BLaER1 treated with 17β-estradiol and CSF1 and Interleukin-3, amounts not matched to agents 10 nM and 100 nM (cell line): Measurements from ENCODE around the gene LTBP3.
A peak's percentile ranks its signal among the peaks of the same experiment; 100 is the strongest.

Source experiments
- H3K27ac ChIP-seq, 11 experiments: shearing (Covaris generic); formaldehyde crosslinking; 2 replicates each; pipeline ENCODE4 v1.8.1; 2022
- H3K27me3 ChIP-seq, 11 experiments: shearing (Covaris generic); formaldehyde crosslinking; 2 replicates each; pipeline ENCODE4 v1.8.1; 2022
- H3K36me3 ChIP-seq, 11 experiments: shearing (Covaris generic); formaldehyde crosslinking; 2 replicates each; pipeline ENCODE4 v1.8.1; 2022
- H3K4me1 ChIP-seq, 10 experiments: shearing (Covaris generic); formaldehyde crosslinking; 2 replicates each; pipeline ENCODE4 v1.8.1; 2022
- H3K4me2 ChIP-seq, 11 experiments: shearing (Covaris generic); formaldehyde crosslinking; 2 replicates each; pipeline ENCODE4 v1.8.1; 2022
- H3K4me3 ChIP-seq, 10 experiments: shearing (Covaris generic); formaldehyde crosslinking; 2 replicates each; pipeline ENCODE4 v1.8.1; 2022
- H3K9ac ChIP-seq, 11 experiments: shearing (Covaris generic); formaldehyde crosslinking; 2 replicates each; pipeline ENCODE4 v1.8.1; 2022
- H3K9me3 ChIP-seq, 11 experiments: shearing (Covaris generic); formaldehyde crosslinking; replicated peaks in 1 of 11; 2 replicates each; pipeline ENCODE4 v1.8.1; 2022
- H4K20me1 ChIP-seq, 11 experiments: shearing (Covaris generic); formaldehyde crosslinking; 2 replicates each; pipeline ENCODE4 v1.8.1; 2022
- Cebpa-rat ChIP-seq, 11 experiments: shearing (Covaris generic); IDR thresholded peaks; 2 replicates each; pipeline ENCODE4 v1.8.1; 2022

LTBP3 gene

DNA sequence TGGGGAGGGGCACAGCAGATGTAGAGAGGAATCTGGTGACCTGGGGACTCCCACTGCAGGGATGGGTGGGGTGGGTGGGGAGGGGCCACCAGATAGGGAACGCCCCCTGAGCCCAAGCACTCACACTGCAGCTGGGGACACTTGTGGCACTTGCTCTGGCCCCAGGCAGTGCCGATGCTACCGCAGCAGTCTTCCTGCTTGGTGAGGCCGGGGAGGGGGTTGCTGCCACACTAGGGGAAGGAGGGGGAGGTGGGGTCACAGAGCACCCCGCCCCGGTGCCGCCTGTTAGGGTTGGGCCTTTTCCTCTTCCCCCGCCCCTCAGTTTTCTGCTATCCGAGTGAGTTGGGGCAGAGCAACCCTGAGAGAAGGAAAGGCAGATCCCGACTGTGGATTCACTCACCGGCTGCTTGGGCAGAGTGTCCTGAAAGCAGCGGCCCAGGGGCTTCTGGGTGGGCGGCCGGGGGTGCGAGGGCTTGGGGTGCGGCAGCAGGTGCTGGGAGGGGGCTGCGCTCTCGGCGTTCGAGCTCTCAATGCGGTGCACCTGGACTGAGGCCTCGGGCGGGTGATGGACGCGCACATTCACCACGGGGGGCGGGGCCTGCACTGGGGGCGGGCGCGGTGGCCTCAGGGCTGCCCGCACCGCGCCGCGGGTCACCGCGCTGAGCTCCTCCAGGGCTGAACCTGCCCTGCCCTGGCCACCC, 4.7 kb downstream of the LTBP3 start:
- H3K4me2 ChIP-seq = peak overlapping the region; percentile 89 to 100 (median 99)
- no peak for TF ChIP-seq Cebpa-rat (IDR thresholded peaks at IDR 0.05)
- H3K27ac ChIP-seq = peak overlapping the region in 10 of 11 experiments; percentile 37 to 93 (median 86); a peak in 19 of 22 replicates
- H3K4me3 ChIP-seq = peak overlapping the region in 8 of 10 experiments; percentile 8 to 75 (median 53); a peak in 15 of 20 replicates
- H3K9me3 ChIP-seq = no peaks in the 10 kb centered on the region
- no peaks in the 10 kb centered on the region for H3K27me3 ChIP-seq
- H3K36me3 ChIP-seq = peaks cover 7 to 43% (median 15%) of the 10 kb centered on the region in 11 experiments; a peak in 15 of 22 replicates
- H3K9ac ChIP-seq = peak overlapping the region; percentile 12 to 91 (median 86); a peak in 20 of 22 replicates
- peaks cover 68 to 85% (median 79%) of the 10 kb centered on the region in 10 experiments for H3K4me1 ChIP-seq
- peaks cover 0 to 33% (median 13%) of the 10 kb centered on the region in 11 experiments; a peak in 10 of 22 replicates for H4K20me1 ChIP-seq

DNA sequence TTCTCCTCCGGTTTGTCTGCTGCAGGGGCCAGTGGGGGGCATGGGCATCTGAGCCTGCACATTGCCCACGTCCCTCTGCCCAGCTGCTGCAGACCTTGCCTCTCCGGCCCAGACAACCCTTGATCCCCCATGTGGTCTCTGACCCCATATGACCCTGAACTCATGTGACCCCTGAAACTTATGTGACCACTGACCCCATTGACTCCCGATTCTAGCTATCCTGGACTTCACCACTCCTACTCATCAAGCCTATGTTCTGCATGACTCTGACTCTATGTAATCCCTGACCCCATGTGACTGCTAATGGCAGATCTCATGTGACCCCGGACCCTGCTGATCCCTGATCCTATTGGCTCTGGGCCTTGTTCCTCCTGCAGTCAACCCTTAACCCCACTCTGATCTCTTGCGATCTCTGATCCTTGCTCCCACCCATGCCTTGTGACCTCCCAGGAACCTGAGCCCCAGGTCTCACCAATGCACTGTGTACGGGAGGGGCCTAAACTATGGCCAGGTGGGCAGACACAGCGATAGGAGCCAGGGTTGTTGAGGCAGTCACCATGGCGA, 5.7 kb downstream of the LTBP3 start:
- peak overlapping the region in 8 of 11 experiments; percentile 32 to 74 (median 46); a peak in 13 of 22 replicates for H3K27ac ChIP-seq
- H3K4me3 ChIP-seq = no peak overlapping the region
- peak overlapping the region; percentile 61 to 100 (median 78) for H3K4me2 ChIP-seq
- H3K4me1 ChIP-seq = peaks cover 78 to 93% (median 89%) of the 10 kb centered on the region in 10 experiments
- H3K9ac ChIP-seq = peak overlapping the region in 7 of 11 experiments; percentile 8 to 64 (median 22); a peak in 9 of 22 replicates
- H3K36me3 ChIP-seq = peaks cover 7 to 51% (median 15%) of the 10 kb centered on the region in 11 experiments; a peak in 15 of 22 replicates
- H3K27me3 ChIP-seq = no peaks in the 10 kb centered on the region
- no peak for TF ChIP-seq Cebpa-rat (IDR thresholded peaks at IDR 0.05)
- H3K9me3 ChIP-seq = no peaks in the 10 kb centered on the region
- peaks cover 0 to 43% (median 13%) of the 10 kb centered on the region in 11 experiments; a peak in 13 of 22 replicates for H4K20me1 ChIP-seq

DNA sequence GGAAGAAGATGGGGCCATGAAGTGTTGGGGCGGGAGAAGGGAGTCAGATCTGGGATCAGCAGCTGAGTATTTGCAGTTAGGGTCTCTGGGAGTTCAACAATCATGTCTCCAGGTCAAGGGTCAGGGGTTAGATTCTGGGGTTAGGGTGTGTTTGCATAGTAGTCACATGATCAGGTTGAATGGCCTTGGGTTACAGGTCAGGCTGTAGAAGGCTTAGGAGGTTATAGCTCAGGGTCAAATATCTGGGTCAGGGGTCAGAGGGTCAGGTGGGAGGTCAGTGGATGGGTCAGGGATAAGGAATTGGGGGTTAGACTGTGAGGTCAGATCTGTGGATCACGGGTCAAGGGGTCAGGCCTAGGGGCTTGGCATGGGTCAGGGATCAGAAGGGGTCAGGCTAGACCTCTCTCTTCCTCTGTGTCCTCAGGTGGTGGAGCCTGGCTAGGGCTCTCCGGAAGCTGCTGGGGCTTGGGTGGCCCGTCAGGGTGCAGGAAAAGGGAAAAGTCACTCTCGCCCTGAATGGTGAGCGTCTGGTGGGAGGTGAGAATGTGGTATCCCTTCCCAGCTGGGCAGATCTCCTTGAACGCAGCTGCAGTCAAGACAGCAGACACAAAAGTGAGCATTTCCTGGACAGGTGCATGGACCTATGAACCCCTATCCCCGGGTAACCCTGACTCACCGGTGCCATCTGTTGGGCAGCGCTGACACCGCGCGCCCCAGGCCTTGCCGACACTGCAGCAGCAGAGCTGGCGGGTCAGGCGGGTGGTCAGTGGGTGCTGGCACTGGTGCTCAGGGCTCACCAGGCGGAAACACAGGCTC, 6.4 kb downstream of the LTBP3 start:
- Histone ChIP-seq H4K20me1 (peaks cover 0 to 50% (median 13%) of the 10 kb centered on the region in 11 experiments; a peak in 13 of 22 replicates), H3K4me2 (peak overlapping the region; percentile 61 to 100 (median 78)), H3K4me3 (no peak overlapping the region; a peak in 1 of 20 replicates), H3K9me3 (no peaks in the 10 kb centered on the region), H3K27ac (peak overlapping the region in 5 of 11 experiments; percentile 26 to 74 (median 60); a peak in 8 of 22 replicates), H3K27me3 (no peaks in the 10 kb centered on the region), H3K9ac (peak overlapping the region in 5 of 11 experiments; percentile 17 to 64 (median 40); a peak in 5 of 22 replicates), H3K4me1 (peaks cover 78 to 93% (median 89%) of the 10 kb centered on the region in 10 experiments), H3K36me3 (peaks cover 7 to 55% (median 15%) of the 10 kb centered on the region in 11 experiments; a peak in 15 of 22 replicates)
- no peak for TF ChIP-seq Cebpa-rat (IDR thresholded peaks at IDR 0.05)

DNA sequence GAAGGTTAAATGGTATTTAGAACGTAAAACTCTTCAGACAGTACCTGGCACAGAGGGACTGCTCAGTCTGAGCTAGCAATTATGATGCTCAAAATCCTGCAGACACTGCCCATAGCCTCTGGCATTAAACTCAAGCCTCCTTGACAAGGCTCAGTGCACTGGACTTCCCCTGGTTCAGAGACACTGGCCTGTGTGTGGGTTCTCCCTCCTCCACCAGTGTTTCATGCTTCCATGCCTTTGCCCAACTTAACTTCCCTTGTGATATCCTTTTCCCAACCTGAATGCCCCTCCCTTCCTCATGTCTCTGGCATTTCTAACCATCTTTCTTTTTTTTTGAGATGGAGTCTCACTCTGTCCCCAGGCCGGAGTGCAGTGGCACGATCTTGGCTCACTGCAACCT, 9.1 kb downstream of the LTBP3 start:
- Histone ChIP-seq H3K4me1 (peaks cover 61 to 92% (median 88%) of the 10 kb centered on the region in 10 experiments), H3K36me3 (peaks cover 7 to 63% (median 15%) of the 10 kb centered on the region in 11 experiments; a peak in 15 of 22 replicates)

DNA sequence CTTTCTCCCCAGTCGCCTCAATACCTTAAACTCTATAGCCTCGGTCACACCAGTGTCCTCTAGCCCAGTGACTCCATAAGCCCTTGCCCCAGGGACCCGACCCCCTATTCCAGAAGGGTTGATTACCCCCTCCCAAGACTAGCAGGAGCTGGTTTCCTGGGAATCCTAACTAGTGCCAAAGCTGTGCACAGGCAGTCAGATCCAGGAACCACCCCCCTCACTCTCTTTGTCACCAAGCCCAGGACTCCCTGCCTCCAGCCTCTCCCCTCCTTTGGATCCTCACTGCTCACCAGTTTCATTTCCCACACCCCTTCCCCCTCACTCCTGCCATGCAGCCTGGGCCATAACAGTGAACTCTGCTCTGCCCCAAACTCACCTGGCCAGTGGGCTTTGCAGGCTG, 9.8 kb downstream of the LTBP3 start:
- no peak for TF ChIP-seq Cebpa-rat (IDR thresholded peaks at IDR 0.05)
- Histone ChIP-seq H3K4me3 (peak overlapping the region in 1 of 10 experiments; percentile 4; a peak in 1 of 20 replicates), H3K9ac (peak overlapping the region in 5 of 11 experiments; percentile 34 to 78 (median 63); a peak in 8 of 22 replicates), H4K20me1 (peaks cover 0 to 50% (median 20%) of the 10 kb centered on the region in 11 experiments; a peak in 12 of 22 replicates), H3K9me3 (no peaks in the 10 kb centered on the region), H3K4me1 (peaks cover 54 to 92% (median 86%) of the 10 kb centered on the region in 10 experiments), H3K36me3 (peaks cover 7 to 59% (median 15%) of the 10 kb centered on the region in 11 experiments; a peak in 15 of 22 replicates), H3K27me3 (no peaks in the 10 kb centered on the region), H3K27ac (peak overlapping the region in 5 of 11 experiments; percentile 3 to 76 (median 66); a peak in 7 of 22 replicates), H3K4me2 (peak overlapping the region; percentile 79 to 100 (median 94))

More for the DNA sequence above, 9.1 kb downstream of the LTBP3 start:
- H3K4me3 ChIP-seq = no peak overlapping the region
- peak overlapping the region; percentile 79 to 100 (median 94) for H3K4me2 ChIP-seq
- no peak for TF ChIP-seq Cebpa-rat (IDR thresholded peaks at IDR 0.05)
- H3K27ac ChIP-seq = peak overlapping the region in 1 of 11 experiments; percentile 66; a peak in 2 of 22 replicates
- H3K27me3 ChIP-seq = no peaks in the 10 kb centered on the region
- H4K20me1 ChIP-seq = peaks cover 0 to 50% (median 20%) of the 10 kb centered on the region in 11 experiments; a peak in 12 of 22 replicates
- H3K9me3 ChIP-seq = no peaks in the 10 kb centered on the region
- H3K9ac ChIP-seq = peak overlapping the region in 3 of 11 experiments; percentile 59 to 75 (median 63); a peak in 2 of 22 replicates

DNA sequence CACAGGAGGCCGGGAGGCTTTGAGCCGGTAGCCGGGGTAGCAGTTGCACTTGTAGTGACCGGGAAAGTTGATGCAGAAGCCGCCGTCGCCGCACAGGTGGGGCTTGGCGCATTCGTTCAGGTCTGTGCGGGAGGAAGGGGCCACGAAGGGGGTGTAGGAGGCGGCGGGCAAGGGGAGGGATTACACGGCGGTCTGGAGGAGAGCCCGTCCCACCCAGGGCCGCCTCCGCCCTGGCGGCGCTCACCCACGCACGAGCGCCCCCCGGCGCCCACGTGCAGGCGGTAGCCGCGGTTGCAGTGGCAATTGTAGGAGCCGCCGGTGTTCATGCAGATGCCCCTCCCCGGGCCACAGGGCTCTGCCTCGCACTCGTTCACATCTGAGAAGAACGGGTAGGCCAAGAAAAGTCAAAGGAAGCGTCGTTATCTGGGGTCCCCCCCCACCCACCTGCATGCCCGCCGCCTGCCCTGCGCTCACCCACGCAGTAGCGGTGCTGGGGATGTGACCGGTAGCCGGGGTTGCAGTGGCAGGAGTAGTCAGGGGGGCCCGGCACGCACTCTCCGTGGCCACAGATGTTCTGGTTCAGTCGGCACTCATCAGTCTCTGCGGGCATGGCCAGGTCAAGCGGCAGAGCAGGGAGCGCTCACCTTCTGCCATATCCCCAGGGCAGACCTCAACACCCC, 10.6 kb downstream of the LTBP3 start:
- Histone ChIP-seq H3K27me3 (no peaks in the 10 kb centered on the region), H3K36me3 (peaks cover 7 to 64% (median 15%) of the 10 kb centered on the region in 11 experiments; a peak in 15 of 22 replicates), H3K9me3 (no peaks in the 10 kb centered on the region), H3K4me3 (peak overlapping the region in 3 of 10 experiments; percentile 35 to 52 (median 47); a peak in 4 of 20 replicates), H3K4me2 (peak overlapping the region; percentile 79 to 100 (median 94)), H4K20me1 (peaks cover 0 to 46% (median 16%) of the 10 kb centered on the region in 11 experiments; a peak in 12 of 22 replicates), H3K4me1 (peaks cover 48 to 94% (median 83%) of the 10 kb centered on the region in 10 experiments), H3K27ac (peak overlapping the region in 5 of 11 experiments; percentile 25 to 76 (median 66); a peak in 9 of 22 replicates), H3K9ac (peak overlapping the region in 5 of 11 experiments; percentile 40 to 78 (median 63); a peak in 10 of 22 replicates)
- no peak for TF ChIP-seq Cebpa-rat (IDR thresholded peaks at IDR 0.05)

DNA sequence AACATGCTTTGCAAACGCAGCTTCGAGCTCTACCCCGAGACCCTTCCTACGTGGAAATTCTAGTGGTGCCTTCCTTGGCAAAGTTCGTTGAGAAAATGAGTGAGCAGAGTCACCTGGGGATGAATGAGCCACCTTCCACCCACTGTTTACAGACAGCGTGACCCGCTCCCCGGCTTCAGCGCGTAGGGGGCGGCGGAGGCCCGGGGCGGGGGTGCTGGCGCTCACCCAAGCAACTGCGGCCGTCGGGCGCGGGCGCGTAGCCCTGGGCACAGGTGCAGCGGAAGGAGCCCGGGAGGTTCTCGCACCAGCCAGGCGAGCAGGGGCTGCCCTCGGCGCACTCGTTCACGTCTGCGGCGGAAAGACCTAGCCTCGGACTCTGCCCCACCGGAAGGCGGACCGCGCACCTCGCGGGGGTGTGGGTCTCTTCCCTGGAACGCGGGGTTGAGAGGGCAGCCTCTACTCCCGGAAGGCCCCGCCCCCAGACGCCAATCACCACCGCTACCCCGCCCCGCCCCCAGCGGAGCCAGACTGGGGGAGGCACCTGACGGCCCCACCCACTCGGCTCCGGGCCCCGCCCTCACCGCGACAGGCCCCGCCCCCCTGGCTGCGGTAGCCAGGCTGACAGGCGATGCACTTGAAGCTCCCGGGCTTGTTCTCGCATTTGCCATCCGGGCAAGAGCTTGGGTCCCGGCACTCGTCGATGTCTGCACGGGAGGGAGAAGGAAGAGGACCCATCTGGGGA, 11.8 kb downstream of the LTBP3 start:
- Histone ChIP-seq H3K36me3 (peaks cover 6 to 57% (median 11%) of the 10 kb centered on the region in 11 experiments; a peak in 15 of 22 replicates), H3K27me3 (no peaks in the 10 kb centered on the region), H4K20me1 (peaks cover 0 to 36% (median 8%) of the 10 kb centered on the region in 11 experiments; a peak in 10 of 22 replicates), H3K9ac (peak overlapping the region; percentile 20 to 78 (median 59); a peak in 18 of 22 replicates), H3K27ac (peak overlapping the region in 8 of 11 experiments; percentile 15 to 76 (median 52); a peak in 13 of 22 replicates), H3K9me3 (no peaks in the 10 kb centered on the region), H3K4me2 (peak overlapping the region; percentile 79 to 100 (median 94)), H3K4me3 (peak overlapping the region; percentile 35 to 67 (median 52); a peak in 19 of 20 replicates), H3K4me1 (peaks cover 45 to 94% (median 81%) of the 10 kb centered on the region in 10 experiments)
- TF ChIP-seq Cebpa-rat (IDR thresholded peaks at IDR 0.05) = no peak
